ENCODE results near the gene GPR17. TPM values are rescaled to one million over a fixed set of nuclear protein-coding genes. Genes with fewer than 3 reads are reported as not detected.

GPR17 gene
- total RNA-seq, 1 donor from 2014 or later, result 0.18 TPM

- Histone ChIP-seq H4K20me1 (ENCODE audit: insufficient read depth, low read length) (no peaks in the 10 kb centered on the region), H3K9ac (ENCODE audit: low read length) (no peak overlapping the region), H2AFZ (ENCODE audit: low read depth, low read length) (no peak overlapping the region), H3K27ac (ENCODE audit: low read depth, low read length) (no peak overlapping the region), H3K27me3 (ENCODE audit: insufficient read depth, low read length) (no peaks in the 10 kb centered on the region), H3K4me2 (ENCODE audit: low read length) (no peak overlapping the region), H3K4me1 (ENCODE audit: insufficient read depth, low read length) (no peaks in the 10 kb centered on the region), H3K9me3 (ENCODE audit: insufficient read depth, low read depth, low read length) (peaks cover 9% of the 10 kb centered on the region), H3K4me3 (ENCODE audit: insufficient read depth, low read depth, low read length) (no peak overlapping the region), H3K36me3 (ENCODE audit: insufficient read depth, low read length) (no peaks in the 10 kb centered on the region), H3K79me2 (ENCODE audit: insufficient read depth, low read length) (no peaks in the 10 kb centered on the region)
- FAIRE-seq (no peak), DNase-seq (ENCODE audit: low read depth) (no peak)
- peaks cover 23% of the 10 kb centered on the region for H3K9me3 Mint-ChIP-seq (ENCODE audit: unreplicated experiment)
- no peak for TF ChIP-seq EZH2 (IDR thresholded peaks at IDR 0.05; ENCODE audit: insufficient read depth, low read length)
- TF ChIP-seq, protein P1, sequence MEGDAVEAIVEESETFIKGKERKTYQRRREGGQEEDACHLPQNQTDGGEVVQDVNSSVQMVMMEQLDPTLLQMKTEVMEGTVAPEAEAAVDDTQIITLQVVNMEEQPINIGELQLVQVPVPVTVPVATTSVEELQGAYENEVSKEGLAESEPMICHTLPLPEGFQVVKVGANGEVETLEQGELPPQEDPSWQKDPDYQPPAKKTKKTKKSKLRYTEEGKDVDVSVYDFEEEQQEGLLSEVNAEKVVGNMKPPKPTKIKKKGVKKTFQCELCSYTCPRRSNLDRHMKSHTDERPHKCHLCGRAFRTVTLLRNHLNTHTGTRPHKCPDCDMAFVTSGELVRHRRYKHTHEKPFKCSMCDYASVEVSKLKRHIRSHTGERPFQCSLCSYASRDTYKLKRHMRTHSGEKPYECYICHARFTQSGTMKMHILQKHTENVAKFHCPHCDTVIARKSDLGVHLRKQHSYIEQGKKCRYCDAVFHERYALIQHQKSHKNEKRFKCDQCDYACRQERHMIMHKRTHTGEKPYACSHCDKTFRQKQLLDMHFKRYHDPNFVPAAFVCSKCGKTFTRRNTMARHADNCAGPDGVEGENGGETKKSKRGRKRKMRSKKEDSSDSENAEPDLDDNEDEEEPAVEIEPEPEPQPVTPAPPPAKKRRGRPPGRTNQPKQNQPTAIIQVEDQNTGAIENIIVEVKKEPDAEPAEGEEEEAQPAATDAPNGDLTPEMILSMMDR (IDR thresholded peaks at IDR 0.05; ENCODE audit: insufficient read depth, low read depth, low read length), result no peak
- H3K4me1 Mint-ChIP-seq (ENCODE audit: low read depth, unreplicated experiment), result peaks cover 13% of the 10 kb centered on the region
- H3K27ac Mint-ChIP-seq (ENCODE audit: unreplicated experiment), result no peak overlapping the region
- H3K4me3 Mint-ChIP-seq (ENCODE audit: unreplicated experiment), result no peak overlapping the region
- peaks cover 17% of the 10 kb centered on the region for H3K27me3 Mint-ChIP-seq (ENCODE audit: low read depth, unreplicated experiment)
- H3K36me3 Mint-ChIP-seq (ENCODE audit: low read depth, unreplicated experiment), result peaks cover 2% of the 10 kb centered on the region
These were observed 34.7 kb upstream of the GPR17 start for GRCh38 chr2:127611076-127611925.

DNA sequence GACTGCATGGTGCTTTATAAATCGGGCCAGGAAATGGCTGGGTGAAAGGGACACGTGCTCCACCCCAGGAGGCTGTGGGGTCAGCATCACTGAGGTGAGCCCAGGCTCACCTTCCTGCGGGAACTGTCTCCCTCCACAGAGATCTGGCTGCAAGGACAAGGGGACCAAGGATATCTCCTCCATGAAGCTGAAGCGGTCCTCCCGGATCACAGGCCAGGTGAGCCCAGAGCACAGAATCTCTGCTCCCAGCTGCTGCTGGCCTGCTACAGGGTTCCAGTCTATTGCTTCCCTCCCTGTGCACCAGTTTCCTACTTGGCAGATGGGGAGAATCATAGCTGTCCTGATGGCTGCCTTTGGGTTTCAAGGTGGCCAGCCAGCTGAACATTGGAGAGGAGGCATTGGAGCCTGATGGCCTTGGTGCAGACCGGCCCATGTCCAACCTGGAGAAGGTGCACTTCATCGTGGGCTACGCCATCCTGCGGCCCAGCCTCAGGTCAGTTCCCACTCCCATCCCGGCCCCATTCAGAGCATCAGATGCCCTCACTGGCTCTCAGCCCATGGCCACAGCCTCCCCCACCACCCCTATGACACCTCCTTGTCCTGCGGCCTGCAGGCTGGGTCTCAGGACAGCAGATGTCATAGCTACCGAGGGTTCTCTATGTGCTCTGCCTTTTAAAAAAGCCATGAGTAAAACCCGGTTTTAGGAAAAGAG, 33.7 kb upstream of the GPR17 start:
- no peak overlapping the region for H3K4me3 ChIP-seq (ENCODE audit: insufficient read depth, low read depth, low read length)
- Mint-ChIP-seq H3K4me1 (ENCODE audit: low read depth, unreplicated experiment) (peaks cover 15% of the 10 kb centered on the region), H3K27me3 (ENCODE audit: low read depth, unreplicated experiment) (peaks cover 17% of the 10 kb centered on the region), H3K36me3 (ENCODE audit: low read depth, unreplicated experiment) (peaks cover 2% of the 10 kb centered on the region), H3K9me3 (ENCODE audit: unreplicated experiment) (peaks cover 23% of the 10 kb centered on the region), H3K27ac (ENCODE audit: unreplicated experiment) (no peak overlapping the region), H3K4me3 (ENCODE audit: unreplicated experiment) (no peak overlapping the region)
- H2AFZ ChIP-seq (ENCODE audit: low read depth, low read length), result no peak overlapping the region
- H3K79me2 ChIP-seq (ENCODE audit: insufficient read depth, low read length), result no peaks in the 10 kb centered on the region
- H3K36me3 ChIP-seq (ENCODE audit: insufficient read depth, low read length), result no peaks in the 10 kb centered on the region
- DNase-seq (ENCODE audit: low read depth) (no peak), FAIRE-seq (no peak)
- peaks cover 9% of the 10 kb centered on the region for H3K9me3 ChIP-seq (ENCODE audit: insufficient read depth, low read depth, low read length)
- H3K4me1 ChIP-seq (ENCODE audit: insufficient read depth, low read length), result no peaks in the 10 kb centered on the region
- H4K20me1 ChIP-seq (ENCODE audit: insufficient read depth, low read length), result no peaks in the 10 kb centered on the region
- no peak overlapping the region for H3K27ac ChIP-seq (ENCODE audit: low read depth, low read length)
- TF ChIP-seq, protein P1 (IDR thresholded peaks at IDR 0.05; ENCODE audit: insufficient read depth, low read depth, low read length), result no peak
- no peak for TF ChIP-seq EZH2 (IDR thresholded peaks at IDR 0.05; ENCODE audit: insufficient read depth, low read length)
- no peak overlapping the region for H3K4me2 ChIP-seq (ENCODE audit: low read length)
- no peaks in the 10 kb centered on the region for H3K27me3 ChIP-seq (ENCODE audit: insufficient read depth, low read length)
- no peak overlapping the region for H3K9ac ChIP-seq (ENCODE audit: low read length)

All from astrocyte (in vitro differentiated cells and primary cell).